Body of pancreas (tissue), 4 donors: Measurements from ENCODE around the gene ELP2.

Experiments
- CTCF ChIP-seq, 7 experiments: fragments of 450-650 bp in 4 of 7; fragments of 200-600 bp in 3 of 7; sonication (generic) in 3 of 7; IDR thresholded peaks; one replicate each; pipeline ENCODE4 v1.5.1; 2016 to 2019; ENCODE audit warnings: antibody characterized with exemption in 7 of 7
- POLR2A ChIP-seq, 3 donors: fragments of 450-650 bp; IDR thresholded peaks; one replicate each; pipeline ENCODE4 v1.6.1; 2016; ENCODE audit warnings: antibody characterized with exemption in 3 of 3, mild to moderate bottlenecking in 2 of 3

GRCh38 chr18:36089001-36089400 lies 40.7 kb upstream of the ELP2 start:
- TF ChIP-seq CTCF (IDR thresholded peaks at IDR 0.05) (no peak), POLR2A (IDR thresholded peaks at IDR 0.05) (no peak)
